ENCODE measurements around the gene AMZ1. TPM values are rescaled to one million over a fixed set of nuclear protein-coding genes. Genes with fewer than 3 reads are reported as not detected.
"Not testable (repeated sequence)": the region's sequence is repeated elsewhere in the genome, so short reads cannot be mapped to it uniquely, and the experiment has no call there.

The AMZ1 gene
- total RNA-seq, 3 donors from 2014 or later (not counting 1 experiment from before 2014, with no cell fraction given), result 0.07 to 1.2 (median 0.27) TPM

DNA sequence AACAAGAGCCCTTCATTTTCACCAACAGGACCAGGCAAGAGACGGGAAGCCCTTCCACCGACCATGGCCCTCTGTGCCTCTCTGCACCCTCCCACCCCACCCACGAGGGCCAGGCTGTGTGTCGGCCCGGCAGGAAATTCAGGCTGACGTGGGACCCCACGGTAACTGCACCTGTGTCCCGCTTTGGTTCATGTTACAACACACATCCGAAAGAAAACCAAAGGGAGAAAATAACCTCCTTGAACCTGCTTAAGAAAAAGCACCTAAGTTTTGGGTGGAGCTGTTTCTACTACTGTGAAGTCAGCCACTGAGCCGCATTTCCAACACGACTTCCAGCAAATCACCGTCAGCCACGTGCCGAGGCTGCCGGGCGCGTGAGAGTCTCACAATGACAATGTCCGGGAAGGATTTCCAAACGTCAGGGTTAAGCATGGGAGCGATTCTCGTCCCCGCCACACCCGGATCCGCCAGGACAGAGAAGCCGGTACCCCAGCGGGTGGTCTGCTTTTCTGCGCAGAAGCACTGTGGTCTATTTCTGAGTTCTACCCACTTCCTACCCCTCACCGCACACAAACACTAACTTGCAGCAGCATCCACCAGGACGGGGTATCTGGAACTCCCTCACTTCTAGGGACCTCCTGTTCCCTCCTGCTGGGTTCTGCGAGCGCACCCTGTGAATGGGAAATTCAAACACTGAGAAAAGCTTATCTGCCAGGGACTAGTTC, 36.6 kb downstream of the AMZ1 start:
- Histone ChIP-seq H3K4me3 (ENCODE audit: low read length) (no peak overlapping the region), H3K9me3 (ENCODE audit: control insufficient read depth, insufficient read depth, low read length) (no peaks in the 10 kb centered on the region), H3K27ac (ENCODE audit: low read length) (no peak overlapping the region), H3K36me3 (ENCODE audit: control insufficient read depth, insufficient read depth, low read length) (peaks cover 2% of the 10 kb centered on the region), H3K27me3 (ENCODE audit: control insufficient read depth, insufficient read depth, low read length) (no peaks in the 10 kb centered on the region), H3K4me1 (ENCODE audit: control insufficient read depth, insufficient read depth, low read length) (peaks cover 13% of the 10 kb centered on the region)
- H3K27ac Mint-ChIP-seq, result no peak overlapping the region
- H3K4me3 Mint-ChIP-seq, result no peak overlapping the region
- ATAC-seq (no peak), DNase-seq (no peak)
- 82% methylated on average over 31 of the region's 31 CpGs for WGBS (ENCODE audit: insufficient coverage)
- H3K27me3 Mint-ChIP-seq (ENCODE audit: low read depth in 2 of 2), result peaks cover 0 to 7% of the 10 kb centered on the region in 2 donors
- no peaks in the 10 kb centered on the region for H3K9me3 Mint-ChIP-seq
- peaks cover under 1% of the 10 kb centered on the region for H3K36me3 Mint-ChIP-seq
- peaks cover 6 to 7% of the 10 kb centered on the region in 2 donors for H3K4me1 Mint-ChIP-seq
- TF ChIP-seq, protein P1, sequence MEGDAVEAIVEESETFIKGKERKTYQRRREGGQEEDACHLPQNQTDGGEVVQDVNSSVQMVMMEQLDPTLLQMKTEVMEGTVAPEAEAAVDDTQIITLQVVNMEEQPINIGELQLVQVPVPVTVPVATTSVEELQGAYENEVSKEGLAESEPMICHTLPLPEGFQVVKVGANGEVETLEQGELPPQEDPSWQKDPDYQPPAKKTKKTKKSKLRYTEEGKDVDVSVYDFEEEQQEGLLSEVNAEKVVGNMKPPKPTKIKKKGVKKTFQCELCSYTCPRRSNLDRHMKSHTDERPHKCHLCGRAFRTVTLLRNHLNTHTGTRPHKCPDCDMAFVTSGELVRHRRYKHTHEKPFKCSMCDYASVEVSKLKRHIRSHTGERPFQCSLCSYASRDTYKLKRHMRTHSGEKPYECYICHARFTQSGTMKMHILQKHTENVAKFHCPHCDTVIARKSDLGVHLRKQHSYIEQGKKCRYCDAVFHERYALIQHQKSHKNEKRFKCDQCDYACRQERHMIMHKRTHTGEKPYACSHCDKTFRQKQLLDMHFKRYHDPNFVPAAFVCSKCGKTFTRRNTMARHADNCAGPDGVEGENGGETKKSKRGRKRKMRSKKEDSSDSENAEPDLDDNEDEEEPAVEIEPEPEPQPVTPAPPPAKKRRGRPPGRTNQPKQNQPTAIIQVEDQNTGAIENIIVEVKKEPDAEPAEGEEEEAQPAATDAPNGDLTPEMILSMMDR (IDR thresholded peaks at IDR 0.05), result no peak
- intact Hi-C loops (cut with micrococcal nuclease), result no loop called here

DNA sequence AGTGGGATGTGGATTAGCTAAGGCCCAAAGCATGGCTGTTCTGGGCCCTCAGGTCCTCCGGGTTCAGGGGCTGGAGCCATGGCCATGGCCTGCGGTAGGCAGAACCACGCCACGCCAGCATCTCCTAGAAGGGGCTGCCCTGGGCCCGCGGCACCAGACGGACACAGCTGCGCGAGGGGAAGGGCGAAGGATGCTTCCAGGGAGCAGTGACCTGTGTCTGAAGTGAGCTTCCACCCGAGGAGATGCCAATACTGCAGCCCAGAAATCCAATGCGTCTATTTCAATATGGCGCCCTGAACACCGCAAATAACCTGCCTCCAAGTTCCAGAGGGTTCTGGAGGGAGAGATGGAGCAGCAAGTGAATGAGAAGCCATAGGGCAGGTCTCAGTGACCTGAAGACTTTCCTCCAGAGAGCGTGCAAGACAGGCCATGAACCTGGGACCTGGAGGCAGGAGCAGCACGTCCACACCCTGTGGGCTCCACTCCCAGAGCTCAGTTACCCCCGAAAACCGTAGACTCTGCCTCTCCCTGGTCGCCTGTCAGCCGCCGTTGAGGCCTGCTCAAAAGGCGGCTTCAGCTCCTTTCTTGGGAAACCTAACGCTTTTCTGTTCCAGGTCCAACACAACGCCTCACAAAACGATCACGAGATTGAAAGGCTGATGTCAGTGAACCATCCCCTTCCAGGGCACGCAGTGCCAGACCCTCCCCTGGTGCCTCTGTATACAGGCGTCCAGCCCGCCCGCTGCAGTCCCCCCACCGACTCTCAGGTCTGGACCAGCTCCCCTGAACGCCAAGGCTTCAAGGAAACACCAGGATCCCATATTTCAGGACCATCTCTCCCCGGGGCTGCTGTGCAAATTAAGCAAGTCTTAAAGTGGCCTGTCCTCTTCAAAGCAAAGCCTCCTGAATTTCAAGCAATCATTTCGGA, 37.4 kb downstream of the AMZ1 start:
- peaks cover 10% of the 10 kb centered on the region for H3K36me3 ChIP-seq (ENCODE audit: control insufficient read depth, insufficient read depth, low read length)
- H3K27ac ChIP-seq (ENCODE audit: low read length), result no peak overlapping the region
- Mint-ChIP-seq H3K9me3 (no peaks in the 10 kb centered on the region), H3K4me1 (peaks cover 6 to 7% of the 10 kb centered on the region in 2 donors), H3K27ac (no peak overlapping the region), H3K4me3 (no peak overlapping the region), H3K36me3 (peaks cover 6% of the 10 kb centered on the region), H3K27me3 (ENCODE audit: low read depth in 2 of 2) (peaks cover 0 to 4% of the 10 kb centered on the region in 2 donors)
- no peak overlapping the region for H3K4me3 ChIP-seq (ENCODE audit: low read length)
- TF ChIP-seq, protein P1 (IDR thresholded peaks at IDR 0.05), result no peak
- H3K9me3 ChIP-seq (ENCODE audit: control insufficient read depth, insufficient read depth, low read length), result no peaks in the 10 kb centered on the region
- ATAC-seq (no peak), DNase-seq (no peak)
- intact Hi-C loops (cut with micrococcal nuclease), result no loop called here
- WGBS (ENCODE audit: insufficient coverage), result 97% methylated on average over 34 of the region's 34 CpGs
- H3K27me3 ChIP-seq (ENCODE audit: control insufficient read depth, insufficient read depth, low read length), result no peaks in the 10 kb centered on the region
- peaks cover 11% of the 10 kb centered on the region for H3K4me1 ChIP-seq (ENCODE audit: control insufficient read depth, insufficient read depth, low read length)

DNA sequence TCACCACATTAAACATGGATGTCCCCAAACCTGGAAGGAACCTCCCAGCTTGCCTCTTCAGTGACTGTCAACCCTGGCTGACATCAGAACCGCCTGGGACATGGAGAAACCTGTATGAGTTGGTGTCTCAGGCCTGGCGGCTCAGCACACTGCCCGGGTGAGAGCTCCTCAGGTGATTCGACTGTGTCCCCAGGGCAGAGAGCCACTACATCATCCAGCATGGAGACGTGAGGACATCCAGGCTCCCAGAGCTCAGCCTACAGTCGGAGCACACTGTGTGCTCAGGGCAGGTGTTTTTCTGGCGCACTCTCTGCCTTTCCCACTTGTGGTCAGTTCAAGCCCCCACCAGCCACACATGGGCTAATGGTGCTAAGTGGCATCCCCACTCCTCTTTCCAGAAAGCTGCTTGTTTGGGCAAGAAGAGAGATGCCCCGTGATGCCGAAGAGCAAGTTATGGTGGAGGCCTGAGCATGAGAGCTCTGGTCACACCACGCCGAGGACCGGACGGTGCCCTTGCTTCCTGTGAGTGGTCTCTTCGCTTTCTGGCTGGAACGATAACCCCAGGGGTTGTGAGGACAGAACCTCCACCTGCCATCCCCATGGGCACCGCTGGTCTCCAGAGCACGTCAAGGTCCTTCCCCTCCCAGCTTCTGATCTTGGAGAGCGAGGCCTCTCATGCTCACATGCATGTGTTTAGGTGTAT, 38.5 kb downstream of the AMZ1 start:
- WGBS (ENCODE audit: insufficient coverage), result 87% methylated on average over 17 of the region's 18 CpGs
- H3K27me3 Mint-ChIP-seq (ENCODE audit: low read depth in 2 of 2), result no peaks in the 10 kb centered on the region
- DNase-seq (no peak), ATAC-seq (no peak)
- Histone ChIP-seq H3K4me1 (ENCODE audit: control insufficient read depth, insufficient read depth, low read length) (peaks cover 1% of the 10 kb centered on the region), H3K9me3 (ENCODE audit: control insufficient read depth, insufficient read depth, low read length) (no peaks in the 10 kb centered on the region), H3K4me3 (ENCODE audit: low read length) (no peak overlapping the region), H3K27ac (ENCODE audit: low read length) (no peak overlapping the region), H3K36me3 (ENCODE audit: control insufficient read depth, insufficient read depth, low read length) (peaks cover 13% of the 10 kb centered on the region), H3K27me3 (ENCODE audit: control insufficient read depth, insufficient read depth, low read length) (no peaks in the 10 kb centered on the region)
- no peak overlapping the region for H3K27ac Mint-ChIP-seq
- no peak overlapping the region for H3K4me3 Mint-ChIP-seq
- intact Hi-C loops (cut with micrococcal nuclease), result no loop called here
- H3K9me3 Mint-ChIP-seq, result no peaks in the 10 kb centered on the region
- H3K36me3 Mint-ChIP-seq, result peaks cover 6% of the 10 kb centered on the region
- TF ChIP-seq, protein P1 (IDR thresholded peaks at IDR 0.05), result no peak
- H3K4me1 Mint-ChIP-seq, result peaks cover 0 to 2% of the 10 kb centered on the region in 2 donors

DNA sequence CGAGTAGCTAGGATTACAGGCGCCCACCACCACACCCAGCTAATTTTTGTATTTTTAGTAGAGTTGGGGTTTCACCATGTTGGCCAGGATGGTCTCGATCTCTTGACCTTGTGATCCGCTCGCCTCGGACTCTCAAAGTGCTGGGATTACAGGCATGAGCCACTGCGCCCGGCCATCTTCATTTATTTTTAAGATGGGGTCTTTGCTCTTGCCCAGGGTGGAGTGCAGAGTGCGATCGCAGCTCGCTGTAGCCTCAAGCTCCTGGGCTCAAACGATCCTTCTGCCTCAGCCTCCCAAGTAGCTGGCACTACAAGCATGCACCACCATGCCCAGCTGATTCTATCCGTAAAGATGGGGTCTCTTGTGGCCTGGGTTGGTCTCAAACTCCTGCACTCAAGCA, 39.2 kb downstream of the AMZ1 start:
- H3K27ac ChIP-seq (ENCODE audit: low read length); H3K36me3 Mint-ChIP-seq; H3K4me1 Mint-ChIP-seq; intact Hi-C loops (cut with micrococcal nuclease); H3K27ac Mint-ChIP-seq; H3K9me3 ChIP-seq (ENCODE audit: control insufficient read depth, insufficient read depth, low read length); H3K4me1 ChIP-seq (ENCODE audit: control insufficient read depth, insufficient read depth, low read length); DNase-seq; H3K9me3 Mint-ChIP-seq; H3K27me3 ChIP-seq (ENCODE audit: control insufficient read depth, insufficient read depth, low read length); ATAC-seq; H3K4me3 ChIP-seq (ENCODE audit: low read length); H3K4me3 Mint-ChIP-seq; H3K27me3 Mint-ChIP-seq (ENCODE audit: low read depth in 2 of 2): not testable (repeated sequence)
- WGBS (ENCODE audit: insufficient coverage), result 84% methylated on average over 13 of the region's 13 CpGs
- H3K36me3 ChIP-seq (ENCODE audit: control insufficient read depth, insufficient read depth, low read length), result peaks cover 13% of the 10 kb centered on the region
